ENCODE results near the gene ANKRD60. TPM values are rescaled to one million over a fixed set of nuclear protein-coding genes. Genes with fewer than 3 reads are reported as not detected.
A peak's percentile ranks its signal among the peaks of the same experiment; 100 is the strongest.

ANKRD60 gene
- total and polyA plus RNA-seq, 2 experiments from 2014 or later: not detected

DNA sequence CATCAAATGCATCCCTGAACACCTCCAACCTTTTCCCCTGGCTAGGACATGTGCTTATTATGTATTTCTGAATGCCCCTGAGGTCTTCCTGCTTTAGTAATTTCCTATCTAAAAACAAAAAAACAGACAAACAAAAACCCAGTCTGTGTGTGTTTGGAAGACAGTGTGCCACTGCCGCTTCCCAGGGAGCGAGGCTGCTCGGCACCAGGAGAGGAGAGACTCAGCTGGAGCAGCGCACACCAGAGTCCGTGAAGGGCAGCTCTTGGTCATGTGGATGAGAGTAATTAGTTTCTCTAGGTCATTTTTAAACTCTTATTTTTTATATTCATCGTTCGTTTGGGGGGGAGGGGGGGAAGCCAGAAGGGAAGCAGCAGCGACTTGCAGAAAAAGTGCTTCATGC lies 10.0 kb upstream of the ANKRD60 start:
- H3K9me3 ChIP-seq (ENCODE audit: low read depth): no peaks in the 10 kb centered on the region
- peaks cover 3% of the 10 kb centered on the region for H3K27me3 ChIP-seq
- no peak for DNase-seq (ENCODE audit: low read depth in 1 of 2, low spot score in 1 of 2)
- no peak overlapping the region for H3K27ac ChIP-seq
- TF ChIP-seq CTCF (IDR thresholded peaks at IDR 0.05; ENCODE audit: low read depth, low read length): no peak
- H3K36me3 ChIP-seq: peaks cover 5% of the 10 kb centered on the region
- H3K4me1 ChIP-seq (ENCODE audit: low read depth): no peaks in the 10 kb centered on the region
- H3K4me3 ChIP-seq: no peak overlapping the region

GRCh38 chr20:58237318-58238132 lies 9.1 kb upstream of the ANKRD60 start:
- no peaks in the 10 kb centered on the region for H3K9me3 ChIP-seq (ENCODE audit: low read depth)
- peaks cover 3% of the 10 kb centered on the region for H3K27me3 ChIP-seq
- no peak overlapping the region for H3K4me3 ChIP-seq
- TF ChIP-seq CTCF (IDR thresholded peaks at IDR 0.05; ENCODE audit: low read depth, low read length): no peak
- no peaks in the 10 kb centered on the region for H3K4me1 ChIP-seq (ENCODE audit: low read depth)
- DNase-seq (ENCODE audit: low read depth in 1 of 2, low spot score in 1 of 2): peak in 1 of 2 donors; percentile 30
- H3K36me3 ChIP-seq: no peaks in the 10 kb centered on the region
- no peak overlapping the region for H3K27ac ChIP-seq

GRCh38 chr20:58236612-58237317 lies 8.3 kb upstream of the ANKRD60 start:
- TF ChIP-seq CTCF (IDR thresholded peaks at IDR 0.05; ENCODE audit: low read depth, low read length): peak; percentile 95
- Histone ChIP-seq H3K9me3 (ENCODE audit: low read depth) (no peaks in the 10 kb centered on the region), H3K27me3 (peaks cover 3% of the 10 kb centered on the region), H3K4me3 (peak overlapping the region; percentile 20), H3K4me1 (ENCODE audit: low read depth) (no peaks in the 10 kb centered on the region), H3K27ac (no peak overlapping the region), H3K36me3 (no peaks in the 10 kb centered on the region)
- peak; percentile 71 for DNase-seq (ENCODE audit: low read depth in 1 of 2, low spot score in 1 of 2)

GRCh38 chr20:58235010-58235409 lies 6.6 kb upstream of the ANKRD60 start:
- Histone ChIP-seq H3K4me3 (no peak overlapping the region), H3K9me3 (ENCODE audit: low read depth) (no peaks in the 10 kb centered on the region), H3K36me3 (no peaks in the 10 kb centered on the region), H3K27ac (no peak overlapping the region), H3K4me1 (ENCODE audit: low read depth) (no peaks in the 10 kb centered on the region), H3K27me3 (peaks cover 10% of the 10 kb centered on the region)
- no peak for TF ChIP-seq CTCF (IDR thresholded peaks at IDR 0.05; ENCODE audit: low read depth, low read length)
- DNase-seq (ENCODE audit: low read depth in 1 of 2, low spot score in 1 of 2): no peak

GRCh38 chr20:58233881-58234528 lies 5.6 kb upstream of the ANKRD60 start:
- H3K27me3 ChIP-seq: peaks cover 20% of the 10 kb centered on the region
- peak; percentile 83 for TF ChIP-seq CTCF (IDR thresholded peaks at IDR 0.05; ENCODE audit: low read depth, low read length)
- no peaks in the 10 kb centered on the region for H3K36me3 ChIP-seq
- H3K27ac ChIP-seq: no peak overlapping the region
- no peaks in the 10 kb centered on the region for H3K4me1 ChIP-seq (ENCODE audit: low read depth)
- H3K4me3 ChIP-seq: no peak overlapping the region
- no peaks in the 10 kb centered on the region for H3K9me3 ChIP-seq (ENCODE audit: low read depth)
- DNase-seq (ENCODE audit: low read depth in 1 of 2, low spot score in 1 of 2): peak; percentile 18 to 43
